Tibial nerve (tissue), 4 donors: Measurements from ENCODE around the gene GP9. TPM values are rescaled to one million over a fixed set of nuclear protein-coding genes. Genes with fewer than 3 reads are reported as not detected.

Experiments used
- DNase-seq, 2 donors: peaks; one replicate each; pipeline ENCODE4 v3.0.0-alpha.2; 2019; ENCODE audit warnings: low spot score in 2 of 2
- H3K27ac ChIP-seq, 4 donors: fragments of 200-600 bp; sonication (generic) in 3 of 4; one replicate each; pipeline ENCODE4 v1.5.1; 2017 to 2019; ENCODE audit warnings: mild to moderate bottlenecking in 1 of 4
- H3K27me3 ChIP-seq, 2 donors: fragments of 200-600 bp; sonication (generic) in 1 of 2; one replicate each; pipeline versions ENCODE4 v1.5.1 to v1.6.0; 2017 to 2019
- H3K36me3 ChIP-seq, 3 donors: fragments of 200-600 bp; sonication (generic); one replicate each; pipeline ENCODE4 v1.5.1; 2018 to 2019
- H3K4me1 ChIP-seq, 4 donors: fragments of 200-600 bp; sonication (generic) in 3 of 4; one replicate each; pipeline ENCODE4 v1.5.1; 2017 to 2019
- H3K4me3 ChIP-seq, 4 donors: fragments of 200-600 bp; sonication (generic) in 3 of 4; one replicate each; pipeline ENCODE4 v1.5.1; 2017 to 2019; ENCODE audit warnings: mild to moderate bottlenecking in 1 of 4, moderate library complexity in 1 of 4
- H3K9me3 ChIP-seq, 4 donors: fragments of 200-600 bp; sonication (generic) in 3 of 4; one replicate each; pipeline ENCODE4 v1.5.1; 2017 to 2019
- EP300 ChIP-seq, 2 donors: sonication (generic); formaldehyde crosslinking; IDR thresholded peaks; one replicate each; pipeline ENCODE4 v1.6.1; 2017; ENCODE audit warnings: antibody characterized with exemption in 2 of 2, mild to moderate bottlenecking in 1 of 2
- POLR2A ChIP-seq, 2 donors: fragments of 450-650 bp; IDR thresholded peaks; one replicate each; pipeline ENCODE4 v1.6.1; 2017; ENCODE audit warnings: antibody characterized with exemption in 2 of 2, mild to moderate bottlenecking in 2 of 2, moderate library complexity in 2 of 2
- WGBS, 2 donors: methylation state at CpG; one replicate each; pipeline ENCODE4 v1.1.5; 2018; 5-methylcytosine and 5-hydroxymethylcytosine counted together
- total RNA-seq, 4 donors: library from RNA; depleted of rRNA; stranded (reverse); fragments of >200 nt; gene quantifications; one replicate each; pipeline ENCODE4 v1.1.0, GENCODE V29; 2016
- TF ChIP-seq, protein P1 (sequence below), 5 experiments: fragments of 200-600 bp in 3 of 5; fragments of 450-650 bp in 2 of 5; sonication (generic) in 3 of 5; IDR thresholded peaks; one replicate each; pipeline ENCODE4 v1.5.1; 2016 to 2019; ENCODE audit warnings: antibody characterized with exemption in 5 of 5, mild to moderate bottlenecking in 3 of 5, moderate library complexity in 2 of 5

The GP9 gene
- total RNA-seq, 4 donors from 2014 or later, result not detected

DNA sequence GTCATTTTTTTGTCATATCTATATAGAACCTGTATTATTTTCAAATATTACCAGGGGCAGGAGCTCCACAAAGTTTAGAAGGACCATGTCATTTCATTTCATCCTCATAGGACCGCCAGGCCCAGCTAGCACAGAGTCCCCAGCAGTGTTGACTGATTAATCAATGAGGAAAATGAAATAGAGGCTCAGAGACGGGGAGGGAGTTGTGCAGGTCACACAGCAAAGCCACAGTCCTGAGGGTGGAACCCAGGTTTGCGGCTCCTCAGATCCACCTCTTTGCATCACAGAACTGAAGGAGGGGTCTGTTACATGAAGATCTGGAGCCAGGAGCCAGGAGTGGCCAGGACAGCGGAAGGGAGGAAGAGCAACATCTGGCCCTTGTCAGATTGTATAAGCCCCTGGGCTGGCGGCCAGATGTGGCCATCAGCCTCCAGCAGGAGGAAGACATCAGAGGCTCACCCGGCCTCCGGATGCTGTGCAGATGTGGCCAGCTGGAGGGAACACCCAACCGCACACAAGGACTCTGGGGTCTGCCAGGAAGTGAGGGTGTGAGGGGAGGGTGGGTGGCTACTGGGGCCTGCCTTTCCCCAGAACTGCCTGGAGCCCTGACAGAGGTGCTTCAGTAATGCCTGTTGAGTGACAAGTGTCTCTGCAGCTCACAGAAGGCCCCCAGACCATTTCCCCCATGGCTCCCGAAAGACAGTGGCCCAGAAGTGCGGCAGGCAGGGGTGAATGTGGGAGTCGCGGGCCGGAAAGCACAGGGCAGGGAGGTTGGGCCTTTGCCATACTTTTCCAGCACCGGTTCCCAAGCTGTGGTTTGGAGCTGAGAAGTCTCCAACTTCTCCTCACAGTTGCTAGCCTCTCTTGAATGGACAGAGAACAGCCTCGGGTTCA is 38.2 kb upstream of the GP9 start:
- 65 to 71% methylated on average over 15 of the region's 15 CpGs for WGBS, 2 donors
- peak overlapping the region in 2 of 4 donors; percentile 28 to 33 for H3K27ac ChIP-seq
- no peaks in the 10 kb centered on the region for H3K9me3 ChIP-seq
- no peak overlapping the region for H3K4me3 ChIP-seq
- TF ChIP-seq EP300 (IDR thresholded peaks at IDR 0.05), result no peak
- H3K27me3 ChIP-seq, result no peaks in the 10 kb centered on the region
- no peaks in the 10 kb centered on the region for H3K36me3 ChIP-seq
- peaks cover 0 to 20% (median 6%) of the 10 kb centered on the region in 4 donors for H3K4me1 ChIP-seq
- peak in 1 of 2 donors; percentile 9 for DNase-seq

DNA sequence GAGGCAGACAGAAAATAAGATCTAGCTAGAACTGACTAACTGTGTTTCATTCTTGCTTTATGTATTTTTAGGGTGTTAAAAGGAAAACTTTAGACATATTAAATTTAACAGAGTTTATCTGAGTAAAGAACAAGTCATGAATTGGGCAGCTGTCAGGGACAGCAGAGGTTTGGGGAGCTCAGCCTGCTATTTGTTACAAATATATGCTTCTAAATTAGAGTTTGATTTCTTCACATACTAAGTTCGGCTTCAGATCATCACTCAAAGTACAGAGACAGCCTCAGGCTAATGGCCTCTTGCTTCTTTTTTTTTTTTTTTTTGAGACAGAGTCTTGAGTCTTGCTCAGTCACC is 37.6 kb upstream of the GP9 start:
- Histone ChIP-seq H3K4me1 (peaks cover 0 to 20% (median 6%) of the 10 kb centered on the region in 4 donors), H3K27me3 (no peaks in the 10 kb centered on the region), H3K36me3 (no peaks in the 10 kb centered on the region), H3K4me3 (no peak overlapping the region), H3K27ac (peak overlapping the region in 1 of 4 donors; percentile 28), H3K9me3 (no peaks in the 10 kb centered on the region)
- 76 to 82% methylated on average over 1 of the region's 1 CpG for WGBS, 2 donors
- DNase-seq, result no peak
- TF ChIP-seq POLR2A (IDR thresholded peaks at IDR 0.05) (no peak), EP300 (IDR thresholded peaks at IDR 0.05) (no peak)
- TF ChIP-seq, protein P1, sequence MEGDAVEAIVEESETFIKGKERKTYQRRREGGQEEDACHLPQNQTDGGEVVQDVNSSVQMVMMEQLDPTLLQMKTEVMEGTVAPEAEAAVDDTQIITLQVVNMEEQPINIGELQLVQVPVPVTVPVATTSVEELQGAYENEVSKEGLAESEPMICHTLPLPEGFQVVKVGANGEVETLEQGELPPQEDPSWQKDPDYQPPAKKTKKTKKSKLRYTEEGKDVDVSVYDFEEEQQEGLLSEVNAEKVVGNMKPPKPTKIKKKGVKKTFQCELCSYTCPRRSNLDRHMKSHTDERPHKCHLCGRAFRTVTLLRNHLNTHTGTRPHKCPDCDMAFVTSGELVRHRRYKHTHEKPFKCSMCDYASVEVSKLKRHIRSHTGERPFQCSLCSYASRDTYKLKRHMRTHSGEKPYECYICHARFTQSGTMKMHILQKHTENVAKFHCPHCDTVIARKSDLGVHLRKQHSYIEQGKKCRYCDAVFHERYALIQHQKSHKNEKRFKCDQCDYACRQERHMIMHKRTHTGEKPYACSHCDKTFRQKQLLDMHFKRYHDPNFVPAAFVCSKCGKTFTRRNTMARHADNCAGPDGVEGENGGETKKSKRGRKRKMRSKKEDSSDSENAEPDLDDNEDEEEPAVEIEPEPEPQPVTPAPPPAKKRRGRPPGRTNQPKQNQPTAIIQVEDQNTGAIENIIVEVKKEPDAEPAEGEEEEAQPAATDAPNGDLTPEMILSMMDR (IDR thresholded peaks at IDR 0.05), result no peak

DNA sequence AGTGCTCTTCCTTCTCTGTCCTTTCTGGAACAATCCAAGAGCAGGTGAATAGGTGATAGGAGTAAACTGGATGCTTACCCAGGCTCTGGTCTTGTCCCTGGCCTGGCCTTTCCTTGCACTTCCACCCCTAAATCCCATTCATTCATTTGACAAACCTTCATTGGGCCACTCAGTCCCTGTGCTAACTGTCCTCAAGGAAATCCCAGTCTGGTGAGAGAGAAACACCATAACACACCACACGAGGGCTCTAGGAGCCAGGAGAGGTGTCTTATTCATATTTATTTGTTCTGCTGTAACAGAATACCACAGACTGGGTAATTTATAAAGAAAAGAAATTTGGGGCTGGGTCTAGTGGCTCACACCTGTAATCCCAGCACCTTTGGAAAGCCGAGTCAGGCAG is 36.7 kb upstream of the GP9 start:
- Histone ChIP-seq H3K9me3 (no peaks in the 10 kb centered on the region), H3K36me3 (no peaks in the 10 kb centered on the region), H3K4me1 (peaks cover 0 to 20% (median 6%) of the 10 kb centered on the region in 4 donors), H3K4me3 (no peak overlapping the region), H3K27ac (no peak overlapping the region), H3K27me3 (no peaks in the 10 kb centered on the region)
- no peak for DNase-seq
- WGBS, 2 donors, result 60 to 62% methylated on average over 2 of the region's 2 CpGs
- TF ChIP-seq EP300 (IDR thresholded peaks at IDR 0.05), result no peak
- no peak for TF ChIP-seq POLR2A (IDR thresholded peaks at IDR 0.05)
- TF ChIP-seq, protein P1 (IDR thresholded peaks at IDR 0.05), result no peak

DNA sequence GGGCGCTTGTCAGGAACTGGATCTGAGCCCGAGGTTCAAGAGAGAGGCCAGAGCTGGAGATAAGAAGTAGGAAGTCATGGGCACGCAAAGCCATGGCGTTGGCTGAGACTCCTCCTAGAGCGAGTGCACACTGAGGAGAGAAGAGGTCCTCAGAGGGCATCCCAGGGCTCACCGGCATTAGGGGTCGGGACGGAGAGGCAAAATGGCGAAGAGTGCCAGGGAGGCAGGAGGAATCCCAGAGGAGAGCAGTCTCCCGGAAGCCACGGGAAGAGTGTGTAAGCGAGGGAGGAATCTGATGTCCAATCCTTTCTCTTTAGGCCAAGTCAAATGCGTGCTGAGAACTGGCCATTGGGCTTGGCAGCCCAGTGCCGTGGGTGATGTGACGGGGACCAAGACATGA is 35.5 kb upstream of the GP9 start:
- WGBS, 2 donors, result 87 to 93% methylated on average over 15 of the region's 15 CpGs

DNA sequence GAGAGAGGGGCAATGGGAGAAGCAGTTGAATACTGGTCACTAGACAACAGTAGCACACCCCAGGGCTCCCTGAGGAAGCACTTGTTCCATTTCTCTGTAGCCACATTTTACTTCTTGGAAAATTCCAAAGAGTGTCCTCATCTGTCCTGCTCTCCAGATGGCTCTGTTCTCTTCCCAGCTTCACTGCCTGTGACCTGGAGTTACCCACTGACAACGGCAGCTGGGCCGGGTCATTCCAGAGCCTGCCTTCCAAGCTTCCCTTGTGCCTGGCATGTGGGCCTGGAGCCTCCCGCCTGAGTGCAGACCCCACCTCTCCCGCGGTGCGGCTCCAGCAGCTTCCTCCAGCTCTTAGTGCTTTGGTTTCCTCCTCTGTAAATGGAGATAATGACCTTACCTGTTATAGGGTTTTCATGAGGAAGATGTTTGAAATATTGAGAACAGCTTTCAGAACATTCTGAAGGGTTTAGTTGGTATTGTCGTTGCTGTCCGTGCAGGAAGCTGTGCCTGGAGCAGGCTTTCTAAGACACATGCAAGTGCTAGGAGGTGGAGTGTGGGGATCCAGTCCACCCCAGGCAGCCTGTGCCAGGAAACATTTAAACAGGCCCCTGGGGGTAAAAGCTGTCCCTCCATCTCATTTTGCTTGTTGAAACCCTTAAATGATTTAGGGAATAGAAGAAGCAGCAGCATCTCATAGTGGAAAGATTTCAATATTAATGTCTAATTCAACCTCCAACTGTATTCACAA is 34.7 kb upstream of the GP9 start:
- TF ChIP-seq EP300 (IDR thresholded peaks at IDR 0.05), result no peak
- TF ChIP-seq POLR2A (IDR thresholded peaks at IDR 0.05), result no peak
- TF ChIP-seq, protein P1 (IDR thresholded peaks at IDR 0.05), result no peak
- WGBS, 2 donors, result 66 to 71% methylated on average over 8 of the region's 8 CpGs
- Histone ChIP-seq H3K27me3 (no peaks in the 10 kb centered on the region), H3K27ac (peak overlapping the region in 1 of 4 donors; percentile 4), H3K4me1 (peaks cover 0 to 20% (median 6%) of the 10 kb centered on the region in 4 donors), H3K36me3 (no peaks in the 10 kb centered on the region), H3K9me3 (peaks cover 0 to 7% (median 0%) of the 10 kb centered on the region in 4 donors), H3K4me3 (no peak overlapping the region)
- DNase-seq, result no peak

More for the DNA sequence above, 35.5 kb upstream of the GP9 start:
- no peaks in the 10 kb centered on the region for H3K27me3 ChIP-seq
- H3K4me1 ChIP-seq, result peaks cover 0 to 20% (median 6%) of the 10 kb centered on the region in 4 donors
- H3K27ac ChIP-seq, result no peak overlapping the region
- peaks cover 0 to 1% (median 0%) of the 10 kb centered on the region in 4 donors for H3K9me3 ChIP-seq
- H3K4me3 ChIP-seq, result no peak overlapping the region
- no peak for DNase-seq
- no peaks in the 10 kb centered on the region for H3K36me3 ChIP-seq
- TF ChIP-seq, protein P1 (IDR thresholded peaks at IDR 0.05), result no peak
- TF ChIP-seq EP300 (IDR thresholded peaks at IDR 0.05) (no peak), POLR2A (IDR thresholded peaks at IDR 0.05) (no peak)
